HG03135 (cell line): ENCODE results near the gene PLGLB2.
A peak's percentile ranks its signal among the peaks of the same experiment; 100 is the strongest.
"Not testable (repeated sequence)": the region's sequence is repeated elsewhere in the genome, so short reads cannot be mapped to it uniquely, and the experiment has no call there.

ENCODE experiments used
- ATAC-seq: cut with Tn5 transposase; IDR thresholded peaks from one replicate; pipeline ENCODE4 v1.9.1; 2021; ENCODE audit warnings: mild to moderate bottlenecking, moderate library complexity; ENCODE audit not compliant: unreplicated experiment

PLGLB2 gene

GRCh38 chr2:87747791-87748190, at the start of gene PLGLB2:
PLGLB2 (plus strand) TSS chr2:87748087; CDS start chr2:87748154, 67 bp downstream.
- not testable (repeated sequence) for ATAC-seq

DNA sequence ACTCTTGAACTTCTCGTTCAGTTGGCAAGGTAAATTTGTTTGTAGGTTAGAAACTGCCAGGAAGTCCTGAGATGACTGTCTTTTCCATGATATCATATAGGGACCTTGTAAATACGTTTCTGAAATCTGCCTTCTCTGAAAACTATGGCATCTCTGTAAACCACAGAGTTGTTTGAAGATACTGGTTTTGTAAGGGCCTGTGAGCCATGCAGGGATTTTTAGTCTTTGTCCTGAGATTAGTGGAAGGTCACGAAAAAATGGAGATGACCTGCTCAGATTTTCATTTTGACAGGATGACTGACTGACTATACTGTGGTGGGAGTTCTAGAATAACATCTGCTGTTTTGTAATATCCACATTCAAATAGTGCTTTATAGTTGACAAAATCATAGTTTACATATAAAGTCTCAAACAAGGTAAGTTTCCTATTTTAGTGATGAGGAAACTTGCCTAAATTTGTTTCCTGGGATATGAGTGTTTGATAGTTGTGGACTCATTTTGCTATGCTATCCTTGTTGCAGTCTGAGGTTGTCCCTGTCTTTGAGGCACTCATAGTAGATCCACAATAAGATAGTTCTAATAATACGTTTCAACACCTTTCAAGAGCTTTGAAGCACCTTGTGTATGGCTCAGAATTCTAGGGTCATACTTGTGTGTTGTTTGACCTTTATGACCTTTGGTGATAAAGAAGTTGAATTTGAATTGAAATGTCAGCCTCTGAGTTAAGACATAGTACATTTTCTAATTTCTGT, 43.1 kb upstream of the PLGLB2 start:
- ATAC-seq, result not testable (repeated sequence)

- ATAC-seq, result peak; percentile 55
These were observed 39.5 kb upstream of the PLGLB2 start for GRCh38 chr2:87708368-87708767.

- not testable (repeated sequence) for ATAC-seq
These were observed 19.8 kb upstream of the PLGLB2 start for GRCh38 chr2:87727940-87728599.

DNA sequence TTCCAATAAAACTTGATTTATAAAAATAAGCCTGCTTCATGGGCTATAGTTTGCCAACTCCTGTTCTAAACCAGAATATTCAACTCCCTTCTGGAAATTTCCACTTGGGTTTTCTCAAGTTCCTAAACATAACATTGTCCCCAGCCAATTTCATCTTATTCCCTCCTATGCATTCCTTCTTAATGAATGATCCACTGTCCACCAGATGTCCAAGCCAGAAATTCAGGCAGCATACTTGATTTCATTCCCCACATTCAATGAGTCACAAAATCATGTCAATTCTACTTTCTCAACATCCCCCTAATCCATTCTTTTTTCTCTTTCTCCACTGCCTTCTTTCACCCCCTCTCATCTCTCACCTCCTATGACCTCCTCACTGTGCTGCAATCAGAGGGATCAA, 7.0 kb upstream of the PLGLB2 start:
- ATAC-seq, result not testable (repeated sequence)

DNA sequence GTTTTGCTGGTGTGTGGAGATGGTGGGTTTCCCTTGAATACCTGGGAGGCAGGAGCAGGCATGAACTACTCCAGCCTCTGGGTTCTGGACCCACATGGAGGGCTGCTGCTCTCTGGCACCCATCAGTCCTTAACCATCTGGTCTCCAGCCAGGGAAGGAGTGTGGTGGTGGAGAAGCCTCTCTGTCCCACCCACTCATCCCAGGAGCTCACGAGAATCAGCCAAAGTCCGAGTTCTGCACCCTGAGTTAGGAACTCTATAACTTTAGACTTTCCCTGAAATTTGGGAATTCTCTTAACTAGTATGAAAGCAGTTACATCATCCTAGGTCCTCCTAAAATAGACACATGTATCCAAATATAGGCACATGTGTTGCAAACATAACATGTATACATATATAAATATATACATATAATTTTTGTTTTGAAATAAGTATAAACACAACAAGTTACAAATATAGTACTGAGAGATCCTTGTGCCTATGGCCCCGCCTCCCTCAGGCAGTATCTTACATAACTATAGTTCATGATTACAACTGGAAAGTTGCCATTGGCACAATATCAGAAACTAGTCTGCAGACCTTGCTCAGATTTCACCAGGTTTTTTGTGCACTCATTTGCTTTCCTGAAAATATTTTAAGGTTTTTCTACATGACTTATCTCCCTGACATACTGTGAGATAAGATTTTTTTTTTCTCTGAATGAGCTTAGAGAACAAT, 5.3 kb upstream of the PLGLB2 start:
- ATAC-seq, result not testable (repeated sequence)

- ATAC-seq, result not testable (repeated sequence)
These were observed 4.2 kb upstream of the PLGLB2 start for GRCh38 chr2:87743638-87744037.

DNA sequence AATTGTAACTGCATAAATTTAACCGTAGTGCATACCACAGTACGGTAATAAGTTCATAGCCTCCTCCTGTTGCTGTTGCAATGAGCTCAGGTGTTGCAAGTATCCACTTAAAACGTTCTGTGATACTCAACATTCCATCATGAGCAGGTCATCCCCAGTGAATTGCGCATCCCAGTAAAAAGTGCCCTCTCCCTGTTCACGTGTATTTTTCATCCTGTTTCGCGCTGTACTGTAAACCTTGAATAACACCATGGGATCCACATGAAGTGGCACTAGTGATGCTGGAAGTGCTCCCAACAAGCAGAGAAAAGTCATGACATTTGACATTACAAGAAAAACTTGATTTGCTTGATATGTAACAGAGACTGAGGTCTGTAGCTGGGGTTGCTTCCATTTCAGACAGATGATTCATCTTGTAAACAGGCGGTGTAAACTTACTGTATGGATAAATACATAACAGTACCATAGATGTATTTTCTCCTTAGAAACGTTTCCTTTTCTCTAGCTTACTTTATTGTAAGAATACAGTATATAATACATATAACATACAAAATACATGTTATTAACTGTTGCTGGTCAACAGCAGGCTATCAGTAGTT, 2.4 kb upstream of the PLGLB2 start:
- not testable (repeated sequence) for ATAC-seq

- ATAC-seq, result not testable (repeated sequence)
These were observed 637 bp downstream of the PLGLB2 start for GRCh38 chr2:87748524-87748923.

DNA sequence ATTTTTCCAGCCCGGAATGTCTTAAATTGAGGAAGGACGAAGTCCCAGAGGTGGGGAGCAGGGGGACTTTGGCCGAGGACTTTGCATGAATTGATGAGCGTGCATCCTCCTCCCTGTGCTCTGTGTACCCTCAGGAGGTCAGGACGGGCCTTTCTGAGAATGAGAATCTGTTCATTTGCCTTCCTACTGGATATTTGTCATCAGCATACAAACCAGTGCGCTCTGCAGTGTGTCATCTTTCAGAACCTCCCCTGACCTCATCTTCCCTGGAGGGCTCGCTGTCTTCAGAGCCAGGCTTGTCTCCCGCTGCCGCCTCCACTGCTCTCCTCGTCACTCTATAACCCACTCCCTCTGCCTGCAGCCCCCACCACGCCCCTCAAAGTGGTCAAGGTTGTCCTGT, 2.7 kb downstream of the PLGLB2 start:
- not testable (repeated sequence) for ATAC-seq

DNA sequence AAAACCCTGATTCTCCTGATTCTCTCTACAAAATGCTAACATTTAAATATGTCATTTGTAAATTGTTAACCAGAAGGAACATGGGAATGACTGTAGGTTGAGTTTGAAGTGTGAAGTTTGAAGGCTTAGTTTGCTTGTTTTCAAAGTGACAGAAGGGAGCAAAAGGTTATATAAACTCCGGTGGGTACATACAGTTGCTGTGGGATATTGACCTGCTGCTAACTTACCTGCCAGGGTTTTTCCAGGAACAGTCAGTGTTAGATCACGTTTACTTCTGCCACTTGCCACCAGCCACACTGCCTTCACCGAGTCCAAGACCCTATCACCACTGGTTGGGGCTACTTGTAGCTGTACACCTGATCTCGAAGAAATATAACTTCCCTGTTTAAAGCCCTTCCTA, 6.9 kb downstream of the PLGLB2 start:
- not testable (repeated sequence) for ATAC-seq
